Uterus (tissue), 2 donors: ENCODE data around the gene ZNF462.

ENCODE experiments used
- CTCF ChIP-seq, 4 experiments: fragments of 200-600 bp in 2 of 4; fragments of 450-650 bp in 2 of 4; sonication (generic) in 2 of 4; IDR thresholded peaks; one replicate each; pipeline ENCODE4 v1.5.1; 2016 to 2019; ENCODE audit warnings: antibody characterized with exemption in 4 of 4, mild to moderate bottlenecking in 2 of 4, moderate library complexity in 1 of 4
- POLR2A ChIP-seq, 2 donors: fragments of 450-650 bp; IDR thresholded peaks; one replicate each; pipeline ENCODE4 v1.6.1; 2016; ENCODE audit warnings: antibody characterized with exemption in 2 of 2, mild to moderate bottlenecking in 1 of 2, moderate library complexity in 1 of 2

DNA sequence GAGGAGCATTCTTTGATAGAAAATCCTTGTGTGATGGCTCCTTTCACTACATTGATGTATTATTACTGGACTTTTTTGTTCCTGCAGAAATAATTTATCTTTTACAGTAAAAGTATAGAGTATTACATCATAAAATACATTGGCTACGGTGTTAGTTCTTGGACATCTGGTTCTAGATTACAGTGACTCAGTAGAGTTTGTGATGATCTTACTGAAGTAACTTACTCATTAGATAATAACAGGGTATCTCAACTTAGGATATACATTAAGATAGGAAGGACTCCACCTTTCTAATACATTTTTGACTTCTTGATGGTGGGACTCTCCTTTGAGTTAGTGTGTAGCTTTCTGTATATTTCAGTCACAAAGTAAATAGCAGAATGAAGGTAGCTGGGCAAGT, 59.1 kb downstream of the ZNF462 start:
- TF ChIP-seq POLR2A (IDR thresholded peaks at IDR 0.05) (no peak), CTCF (IDR thresholded peaks at IDR 0.05) (no peak)
